ENCODE results near the gene ATP8A2. TPM values are rescaled to one million over a fixed set of nuclear protein-coding genes. Genes with fewer than 3 reads are reported as not detected.
A peak's percentile ranks its signal among the peaks of the same experiment; 100 is the strongest.

Gene ATP8A2
- total RNA-seq, 4 donors from 2014 or later, result 0.29 to 0.65 (median 0.46) TPM

DNA sequence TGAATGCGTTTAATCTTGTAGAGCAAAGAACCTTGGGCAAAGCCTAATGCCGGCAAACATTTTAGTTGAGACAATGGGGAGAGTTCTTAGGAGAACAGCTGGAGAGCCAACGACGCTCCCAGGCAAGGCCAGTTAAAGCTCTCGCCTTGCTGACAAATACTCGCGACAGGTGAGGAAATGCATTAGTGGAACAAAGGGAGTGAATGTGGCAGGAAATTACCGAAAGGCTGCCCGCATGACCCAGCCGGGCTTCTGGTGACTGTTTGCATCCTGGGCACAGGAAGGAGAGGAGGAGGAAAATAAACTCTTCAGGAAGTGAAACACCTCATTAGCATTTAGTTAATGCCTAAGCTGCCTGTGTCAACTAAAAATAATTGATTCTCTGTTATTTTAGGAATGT lies 605.4 kb downstream of the ATP8A2 start:
- Histone ChIP-seq H3K27ac (replicated peaks in 1 of 4) (no peak overlapping the region), H3K36me3 (no peaks in the 10 kb centered on the region), H3K9me3 (no peaks in the 10 kb centered on the region), H3K4me1 (no peaks in the 10 kb centered on the region), H3K4me3 (no peak overlapping the region), H3K27me3 (peaks cover 0 to 10% (median 0%) of the 10 kb centered on the region in 4 donors)
- DNase-seq (ENCODE audit: extremely low spot score), result no peak
- TF ChIP-seq POLR2A (IDR thresholded peaks at IDR 0.05; ENCODE audit: low read depth) (no peak), CTCF (IDR thresholded peaks at IDR 0.05) (no peak), EP300 (IDR thresholded peaks at IDR 0.05) (no peak), POLR2AphosphoS5 (IDR thresholded peaks at IDR 0.05) (no peak)
- intact Hi-C loops (cut with DNase I), result no loop called here
- 55% methylated on average over 10 of the region's 10 CpGs for WGBS

DNA sequence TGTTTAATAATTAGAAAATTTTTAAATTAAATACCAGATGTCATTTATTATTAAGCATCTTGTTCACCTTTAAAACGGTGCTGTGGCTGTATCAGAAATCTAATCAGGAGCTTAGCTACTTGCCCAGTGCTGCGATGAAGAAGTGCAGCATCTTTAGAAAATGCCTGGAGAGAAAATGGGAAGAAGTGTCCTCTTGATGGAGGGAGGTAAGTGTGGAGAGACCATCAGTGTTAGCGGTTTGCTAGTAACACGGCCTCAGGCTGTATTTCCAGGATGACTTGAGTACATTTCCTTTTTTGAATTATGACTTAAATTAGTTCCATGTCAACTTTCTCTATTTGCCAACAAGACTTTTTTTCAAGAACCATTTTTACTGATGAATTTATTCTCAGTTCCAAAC lies 605.9 kb downstream of the ATP8A2 start:
- H3K4me1 ChIP-seq, result no peaks in the 10 kb centered on the region
- no peaks in the 10 kb centered on the region for H3K36me3 ChIP-seq
- no peak for TF ChIP-seq CTCF (IDR thresholded peaks at IDR 0.05)
- TF ChIP-seq POLR2A (IDR thresholded peaks at IDR 0.05; ENCODE audit: low read depth), result no peak
- no peak for TF ChIP-seq EP300 (IDR thresholded peaks at IDR 0.05)
- TF ChIP-seq POLR2AphosphoS5 (IDR thresholded peaks at IDR 0.05), result no peak
- no peaks in the 10 kb centered on the region for H3K9me3 ChIP-seq
- no peak overlapping the region for H3K4me3 ChIP-seq
- peaks cover 0 to 10% (median 0%) of the 10 kb centered on the region in 4 donors for H3K27me3 ChIP-seq
- no peak overlapping the region for H3K27ac ChIP-seq (replicated peaks in 1 of 4)
- WGBS, result 62% methylated on average over 4 of the region's 4 CpGs
- DNase-seq (ENCODE audit: extremely low spot score), result no peak
- intact Hi-C loops (cut with DNase I), result no loop called here

- DNase-seq (ENCODE audit: extremely low spot score), result no peak
- 89% methylated on average over 2 of the region's 2 CpGs for WGBS
- Histone ChIP-seq H3K27me3 (peaks cover 0 to 5% (median 0%) of the 10 kb centered on the region in 4 donors), H3K27ac (replicated peaks in 1 of 4) (no peak overlapping the region), H3K4me3 (no peak overlapping the region), H3K4me1 (no peaks in the 10 kb centered on the region), H3K9me3 (no peaks in the 10 kb centered on the region), H3K36me3 (no peaks in the 10 kb centered on the region)
- TF ChIP-seq POLR2AphosphoS5 (IDR thresholded peaks at IDR 0.05), result no peak
- TF ChIP-seq POLR2A (IDR thresholded peaks at IDR 0.05; ENCODE audit: low read depth), result no peak
- no peak for TF ChIP-seq EP300 (IDR thresholded peaks at IDR 0.05)
- no peak for TF ChIP-seq CTCF (IDR thresholded peaks at IDR 0.05)
- intact Hi-C loops (cut with DNase I), result no loop called here
Observed at GRCh38 chr13:25978961-25979360, 607.2 kb downstream of the ATP8A2 start.

GRCh38 chr13:25979371-25979770 lies 607.6 kb downstream of the ATP8A2 start:
- intact Hi-C loops (cut with DNase I), result no loop called here
- no peaks in the 10 kb centered on the region for H3K36me3 ChIP-seq
- H3K4me3 ChIP-seq, result no peak overlapping the region
- H3K27ac ChIP-seq (replicated peaks in 1 of 4), result no peak overlapping the region
- no peaks in the 10 kb centered on the region for H3K4me1 ChIP-seq
- H3K9me3 ChIP-seq, result no peaks in the 10 kb centered on the region
- 95% methylated on average over 6 of the region's 6 CpGs for WGBS
- peaks cover 0 to 5% (median 0%) of the 10 kb centered on the region in 4 donors for H3K27me3 ChIP-seq
- no peak for TF ChIP-seq EP300 (IDR thresholded peaks at IDR 0.05)
- DNase-seq (ENCODE audit: extremely low spot score), result no peak

GRCh38 chr13:25980255-25980654 lies 608.5 kb downstream of the ATP8A2 start:
- Histone ChIP-seq H3K36me3 (no peaks in the 10 kb centered on the region), H3K4me1 (no peaks in the 10 kb centered on the region), H3K27ac (replicated peaks in 1 of 4) (no peak overlapping the region), H3K4me3 (no peak overlapping the region), H3K9me3 (no peaks in the 10 kb centered on the region), H3K27me3 (peaks cover 0 to 5% (median 0%) of the 10 kb centered on the region in 4 donors)
- DNase-seq (ENCODE audit: extremely low spot score), result no peak
- no peak for TF ChIP-seq POLR2AphosphoS5 (IDR thresholded peaks at IDR 0.05)
- peak in 1 of 3 experiments; percentile 5 for TF ChIP-seq CTCF (IDR thresholded peaks at IDR 0.05)
- TF ChIP-seq EP300 (IDR thresholded peaks at IDR 0.05), result no peak
- intact Hi-C loops (cut with DNase I), result no loop called here
- WGBS, result 43% methylated on average over 2 of the region's 2 CpGs
